OCI-LY1 (cell line): ENCODE measurements around the gene CHRM2.

Experiments used
- CTCF ChIP-seq: fragments of 200-600 bp; sonication (generic), shearing (Covaris generic); IDR thresholded peaks from 2 replicates; pipeline ENCODE4 v1.5.1; 2017; ENCODE audit warnings: mild to moderate bottlenecking, antibody characterized with exemption, low read length, moderate library complexity, mixed read lengths
- EZH2 ChIP-seq: fragments of 200-600 bp; sonication (generic), shearing (Covaris generic); IDR thresholded peaks from 2 replicates; pipeline ENCODE4 v1.8.0; 2017; ENCODE audit warnings: borderline replicate concordance, mixed run types, mild to moderate bottlenecking, antibody characterized with exemption, low read length, moderate library complexity, mixed read lengths

GRCh38 chr7:136870866-136871487 is 2.5 kb downstream of the CHRM2 start:
- TF ChIP-seq CTCF = no peak
- TF ChIP-seq EZH2 = no peak
